ENCODE results near the gene FNDC11. TPM values are rescaled to one million over a fixed set of nuclear protein-coding genes. Genes with fewer than 3 reads are reported as not detected.

The FNDC11 gene
- total and polyA plus RNA-seq, 7 experiments from 2014 or later, result 0.22 to 1.2 (median 0.32) TPM

- DNase-seq (no peak), ATAC-seq (no peak)
- Mint-ChIP-seq H3K4me1 (peaks cover 0 to 8% (median 4%) of the 10 kb centered on the region in 7 donors), H3K27ac (peak overlapping the region in 1 of 9 donors; percentile 41), H3K9me3 (no peaks in the 10 kb centered on the region), H3K27me3 (peaks cover 0 to 11% (median 2%) of the 10 kb centered on the region in 5 donors), H3K36me3 (no peaks in the 10 kb centered on the region), H3K4me3 (no peak overlapping the region)
- Histone ChIP-seq H3K4me3 (ENCODE audit: low read length) (no peak overlapping the region), H3K9me3 (ENCODE audit: control insufficient read depth in 2 of 3, low read length in 3 of 3) (no peaks in the 10 kb centered on the region), H3K27me3 (ENCODE audit: control insufficient read depth in 2 of 2, insufficient read depth in 2 of 2, low read length in 2 of 2) (no peaks in the 10 kb centered on the region), H3K27ac (ENCODE audit: low read depth, low read length) (no peak overlapping the region), H3K36me3 (ENCODE audit: control insufficient read depth in 2 of 3, insufficient read depth in 3 of 3, low read length in 3 of 3) (no peaks in the 10 kb centered on the region), H3K4me1 (ENCODE audit: control insufficient read depth in 2 of 2, insufficient read depth in 2 of 2, low read length in 2 of 2) (no peaks in the 10 kb centered on the region)
- ChIA-PET CTCF (interaction anchor here (0.5 to 1.5 kb wide), 3 partner anchors 13 to 113 kb away, joined by 3 read pairs; partner anchors contain the start of gene RTEL1), POLR2A (interaction anchor here (1.6 kb wide), 1 partner anchor 9 kb away, joined by 4 read pairs; no protein-coding TSS in a partner anchor)
- intact Hi-C loops (cut with micrococcal nuclease), result no loop called here
These were observed 9.6 kb upstream of the FNDC11 start for GRCh38 chr20:63544241-63544957.

GRCh38 chr20:63544958-63545516, 8.9 kb upstream of the FNDC11 start:
- Mint-ChIP-seq H3K36me3 (no peaks in the 10 kb centered on the region), H3K27me3 (peaks cover 0 to 17% (median 5%) of the 10 kb centered on the region in 5 donors), H3K4me1 (peaks cover under 1 to 8% (median 5%) of the 10 kb centered on the region in 7 donors), H3K9me3 (no peaks in the 10 kb centered on the region), H3K4me3 (peak overlapping the region in 1 of 10 donors; percentile 1), H3K27ac (peak overlapping the region in 2 of 9 donors; percentile 32 to 41)
- CTCF ChIA-PET, result interaction anchor here (0.5 to 0.6 kb wide), 2 partner anchors 13 to 37 kb away, joined by 3 read pairs; no protein-coding TSS in a partner anchor
- Histone ChIP-seq H3K36me3 (ENCODE audit: control insufficient read depth in 2 of 3, insufficient read depth in 3 of 3, low read length in 3 of 3) (no peaks in the 10 kb centered on the region), H3K27ac (ENCODE audit: low read depth, low read length) (no peak overlapping the region), H3K9me3 (ENCODE audit: control insufficient read depth in 2 of 3, low read length in 3 of 3) (no peaks in the 10 kb centered on the region), H3K27me3 (ENCODE audit: control insufficient read depth in 2 of 2, insufficient read depth in 2 of 2, low read length in 2 of 2) (no peaks in the 10 kb centered on the region), H3K4me3 (ENCODE audit: low read length) (no peak overlapping the region), H3K4me1 (ENCODE audit: control insufficient read depth in 2 of 2, insufficient read depth in 2 of 2, low read length in 2 of 2) (no peaks in the 10 kb centered on the region)
- DNase-seq, result no peak
- POLR2A ChIA-PET, result interaction anchor here (1.6 kb wide), 1 partner anchor 8 kb away, joined by 4 read pairs; no protein-coding TSS in a partner anchor
- intact Hi-C loops (cut with micrococcal nuclease), result no loop called here
- no peak for ATAC-seq

- Histone ChIP-seq H3K4me3 (ENCODE audit: low read length) (no peak overlapping the region), H3K4me1 (ENCODE audit: control insufficient read depth in 2 of 2, insufficient read depth in 2 of 2, low read length in 2 of 2) (no peaks in the 10 kb centered on the region), H3K36me3 (ENCODE audit: control insufficient read depth in 2 of 3, insufficient read depth in 3 of 3, low read length in 3 of 3) (no peaks in the 10 kb centered on the region), H3K9me3 (ENCODE audit: control insufficient read depth in 2 of 3, low read length in 3 of 3) (no peaks in the 10 kb centered on the region), H3K27me3 (ENCODE audit: control insufficient read depth in 2 of 2, insufficient read depth in 2 of 2, low read length in 2 of 2) (no peaks in the 10 kb centered on the region), H3K27ac (ENCODE audit: low read depth, low read length) (no peak overlapping the region)
- no peak overlapping the region for H3K27ac Mint-ChIP-seq
- no peak for DNase-seq
- H3K27me3 Mint-ChIP-seq, result peaks cover 0 to 21% (median 5%) of the 10 kb centered on the region in 5 donors
- POLR2A ChIA-PET, result no interaction called here
- intact Hi-C loops (cut with micrococcal nuclease), result no loop called here
- CTCF ChIA-PET, result interaction anchor here (0.7 kb wide), 1 partner anchor 9 kb away, joined by 4 read pairs; the partner anchor contains the start of gene PTK6
- peak; percentile 36 for ATAC-seq
- H3K36me3 Mint-ChIP-seq, result no peaks in the 10 kb centered on the region
- no peaks in the 10 kb centered on the region for H3K9me3 Mint-ChIP-seq
- peaks cover 2 to 8% (median 5%) of the 10 kb centered on the region in 7 donors for H3K4me1 Mint-ChIP-seq
- no peak overlapping the region for H3K4me3 Mint-ChIP-seq
These were observed 8.1 kb upstream of the FNDC11 start for GRCh38 chr20:63545814-63546213.

- Histone ChIP-seq H3K4me3 (ENCODE audit: low read length) (no peak overlapping the region), H3K4me1 (ENCODE audit: control insufficient read depth in 2 of 2, insufficient read depth in 2 of 2, low read length in 2 of 2) (no peaks in the 10 kb centered on the region), H3K9me3 (ENCODE audit: control insufficient read depth in 2 of 3, low read length in 3 of 3) (no peaks in the 10 kb centered on the region), H3K36me3 (ENCODE audit: control insufficient read depth in 2 of 3, insufficient read depth in 3 of 3, low read length in 3 of 3) (no peaks in the 10 kb centered on the region), H3K27me3 (ENCODE audit: control insufficient read depth in 2 of 2, insufficient read depth in 2 of 2, low read length in 2 of 2) (no peaks in the 10 kb centered on the region), H3K27ac (ENCODE audit: low read depth, low read length) (no peak overlapping the region)
- no peak overlapping the region for H3K4me3 Mint-ChIP-seq
- H3K9me3 Mint-ChIP-seq, result no peaks in the 10 kb centered on the region
- DNase-seq (no peak), ATAC-seq (peak; percentile 11)
- intact Hi-C loops (cut with micrococcal nuclease), result no loop called here
- peak overlapping the region in 3 of 9 donors; percentile 5 to 32 (median 25) for H3K27ac Mint-ChIP-seq
- POLR2A ChIA-PET, result no interaction called here
- H3K27me3 Mint-ChIP-seq, result peaks cover 0 to 24% (median 5%) of the 10 kb centered on the region in 5 donors
- CTCF ChIA-PET, result interaction anchor here (0.7 kb wide), 1 partner anchor 9 kb away, joined by 4 read pairs; the partner anchor contains the start of gene PTK6
- H3K36me3 Mint-ChIP-seq, result no peaks in the 10 kb centered on the region
- peaks cover 2 to 9% (median 5%) of the 10 kb centered on the region in 7 donors for H3K4me1 Mint-ChIP-seq
These were observed 7.6 kb upstream of the FNDC11 start for GRCh38 chr20:63546256-63546955.

GRCh38 chr20:63546956-63547724, 6.8 kb upstream of the FNDC11 start:
- Histone ChIP-seq H3K4me1 (ENCODE audit: control insufficient read depth in 2 of 2, insufficient read depth in 2 of 2, low read length in 2 of 2) (peaks cover 1 to 2% of the 10 kb centered on the region in 2 donors), H3K4me3 (ENCODE audit: low read length) (no peak overlapping the region), H3K27ac (ENCODE audit: low read depth, low read length) (no peak overlapping the region), H3K36me3 (ENCODE audit: control insufficient read depth in 2 of 3, insufficient read depth in 3 of 3, low read length in 3 of 3) (no peaks in the 10 kb centered on the region), H3K9me3 (ENCODE audit: control insufficient read depth in 2 of 3, low read length in 3 of 3) (no peaks in the 10 kb centered on the region), H3K27me3 (ENCODE audit: control insufficient read depth in 2 of 2, insufficient read depth in 2 of 2, low read length in 2 of 2) (no peaks in the 10 kb centered on the region)
- H3K27me3 Mint-ChIP-seq, result peaks cover 0 to 24% (median 5%) of the 10 kb centered on the region in 5 donors
- intact Hi-C loops (cut with micrococcal nuclease), result no loop called here
- ChIA-PET CTCF (no interaction called here), POLR2A (interaction anchor here (1.2 kb wide), 1 partner anchor 8 kb away, joined by 3 read pairs; no protein-coding TSS in a partner anchor)
- no peaks in the 10 kb centered on the region for H3K9me3 Mint-ChIP-seq
- no peak for DNase-seq
- ATAC-seq, result peak; percentile 15
- no peak overlapping the region for H3K4me3 Mint-ChIP-seq
- H3K4me1 Mint-ChIP-seq, result peaks cover 3 to 10% (median 7%) of the 10 kb centered on the region in 7 donors
- H3K36me3 Mint-ChIP-seq, result no peaks in the 10 kb centered on the region
- peak overlapping the region in 1 of 9 donors; percentile 32 for H3K27ac Mint-ChIP-seq

Data from naive thymus-derived CD4-positive, alpha-beta T cell (primary cell).